Mammary epithelial cell (primary cell): ENCODE measurements around the gene ARNT2.

Experiments used
- CTCF ChIP-seq, 2 donors: IDR thresholded peaks in 1 of 2; conservative IDR thresholded peaks in 1 of 2; 2 replicates each; pipeline ENCODE4 v1.5.1; 2011 to 2012; ENCODE audit warnings: inconsistent platforms in 2 of 2, low read length in 2 of 2, mild to moderate bottlenecking in 2 of 2, control low read depth in 1 of 2, low read depth in 1 of 2; ENCODE audit not compliant: insufficient read depth in 1 of 2; ENCODE audit errors: extremely low read depth in 1 of 2
- EZH2 ChIP-seq: IDR thresholded peaks from 2 replicates; pipeline ENCODE4 v1.6.1; 2012; ENCODE audit warnings: low read length, inconsistent platforms, borderline replicate concordance

GRCh38 chr15:80414546-80415357 is 10.6 kb downstream of the ARNT2 start:
- TF ChIP-seq CTCF (conservative IDR thresholded peaks at IDR 0.05 in 1 of 2, IDR thresholded peaks at IDR 0.05 in 1 of 2; ENCODE audit: extremely low read depth in 1 of 2, insufficient read depth in 1 of 2, low read depth in 1 of 2, low read length in 2 of 2) (no peak), EZH2 (no peak)
